Peyer's patch (tissue), 4 donors: Measurements from ENCODE around the gene MTMR3.

Experiments
- POLR2A ChIP-seq, 2 donors: fragments of 450-650 bp; IDR thresholded peaks; one replicate each; pipeline ENCODE4 v1.5.1; 2017; ENCODE audit warnings: antibody characterized with exemption in 2 of 2, mild to moderate bottlenecking in 2 of 2, moderate library complexity in 2 of 2
- TF ChIP-seq, protein P1 (sequence below), 6 experiments: fragments of 450-650 bp in 4 of 6; fragments of 200-600 bp in 2 of 6; sonication (generic) in 1 of 6; IDR thresholded peaks; one replicate each; pipeline ENCODE4 v1.5.1; 2017 to 2019; ENCODE audit warnings: antibody characterized with exemption in 6 of 6, mild to moderate bottlenecking in 3 of 6, moderate library complexity in 1 of 6

GRCh38 chr22:30033137-30033536, 150.2 kb downstream of the MTMR3 start:
- TF ChIP-seq, protein P1, sequence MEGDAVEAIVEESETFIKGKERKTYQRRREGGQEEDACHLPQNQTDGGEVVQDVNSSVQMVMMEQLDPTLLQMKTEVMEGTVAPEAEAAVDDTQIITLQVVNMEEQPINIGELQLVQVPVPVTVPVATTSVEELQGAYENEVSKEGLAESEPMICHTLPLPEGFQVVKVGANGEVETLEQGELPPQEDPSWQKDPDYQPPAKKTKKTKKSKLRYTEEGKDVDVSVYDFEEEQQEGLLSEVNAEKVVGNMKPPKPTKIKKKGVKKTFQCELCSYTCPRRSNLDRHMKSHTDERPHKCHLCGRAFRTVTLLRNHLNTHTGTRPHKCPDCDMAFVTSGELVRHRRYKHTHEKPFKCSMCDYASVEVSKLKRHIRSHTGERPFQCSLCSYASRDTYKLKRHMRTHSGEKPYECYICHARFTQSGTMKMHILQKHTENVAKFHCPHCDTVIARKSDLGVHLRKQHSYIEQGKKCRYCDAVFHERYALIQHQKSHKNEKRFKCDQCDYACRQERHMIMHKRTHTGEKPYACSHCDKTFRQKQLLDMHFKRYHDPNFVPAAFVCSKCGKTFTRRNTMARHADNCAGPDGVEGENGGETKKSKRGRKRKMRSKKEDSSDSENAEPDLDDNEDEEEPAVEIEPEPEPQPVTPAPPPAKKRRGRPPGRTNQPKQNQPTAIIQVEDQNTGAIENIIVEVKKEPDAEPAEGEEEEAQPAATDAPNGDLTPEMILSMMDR (IDR thresholded peaks at IDR 0.05), result no peak
- no peak for TF ChIP-seq POLR2A (IDR thresholded peaks at IDR 0.05)
